Fibroblast of the aortic adventitia (primary cell): ENCODE data around the gene SNAPC4. TPM values are rescaled to one million over a fixed set of nuclear protein-coding genes. Genes with fewer than 3 reads are reported as not detected.

Experiments used
- DNase-seq: peaks from one replicate; pipeline ENCODE4 v3.0.0-alpha.2; 2010; ENCODE audit warnings: low read depth
- H3K4me3 ChIP-seq: 2 replicates; pipeline ENCODE4 v1.5.1; 2011; ENCODE audit warnings: low read depth, mild to moderate bottlenecking, control low read depth, low read length, moderate library complexity
- total RNA-seq: library from RNA; depleted of rRNA; stranded (reverse); fragments of >200 nt; gene quantifications from 2 replicates; pipeline ENCODE4 v1.2.3, GENCODE V29; 2012; ENCODE audit warnings: low replicate concordance
- TF ChIP-seq, protein P1 (sequence below): IDR thresholded peaks from 2 replicates; pipeline ENCODE4 v1.5.1; 2011; ENCODE audit warnings: mild to moderate bottlenecking, low read length, control low read depth, inconsistent platforms; ENCODE audit not compliant: insufficient read depth

The SNAPC4 gene
- total RNA-seq, 1 donor: 12.1 TPM

GRCh38 chr9:136365775-136366222 is 34.2 kb downstream of the SNAPC4 start:
- H3K4me3 ChIP-seq: no peak overlapping the region
- TF ChIP-seq, protein P1, sequence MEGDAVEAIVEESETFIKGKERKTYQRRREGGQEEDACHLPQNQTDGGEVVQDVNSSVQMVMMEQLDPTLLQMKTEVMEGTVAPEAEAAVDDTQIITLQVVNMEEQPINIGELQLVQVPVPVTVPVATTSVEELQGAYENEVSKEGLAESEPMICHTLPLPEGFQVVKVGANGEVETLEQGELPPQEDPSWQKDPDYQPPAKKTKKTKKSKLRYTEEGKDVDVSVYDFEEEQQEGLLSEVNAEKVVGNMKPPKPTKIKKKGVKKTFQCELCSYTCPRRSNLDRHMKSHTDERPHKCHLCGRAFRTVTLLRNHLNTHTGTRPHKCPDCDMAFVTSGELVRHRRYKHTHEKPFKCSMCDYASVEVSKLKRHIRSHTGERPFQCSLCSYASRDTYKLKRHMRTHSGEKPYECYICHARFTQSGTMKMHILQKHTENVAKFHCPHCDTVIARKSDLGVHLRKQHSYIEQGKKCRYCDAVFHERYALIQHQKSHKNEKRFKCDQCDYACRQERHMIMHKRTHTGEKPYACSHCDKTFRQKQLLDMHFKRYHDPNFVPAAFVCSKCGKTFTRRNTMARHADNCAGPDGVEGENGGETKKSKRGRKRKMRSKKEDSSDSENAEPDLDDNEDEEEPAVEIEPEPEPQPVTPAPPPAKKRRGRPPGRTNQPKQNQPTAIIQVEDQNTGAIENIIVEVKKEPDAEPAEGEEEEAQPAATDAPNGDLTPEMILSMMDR: no peak
- no peak for DNase-seq

- no peak overlapping the region for H3K4me3 ChIP-seq
- TF ChIP-seq, protein P1: no peak
- no peak for DNase-seq
Measured at GRCh38 chr9:136364942-136365774, 34.8 kb downstream of the SNAPC4 start.

- DNase-seq: no peak
- H3K4me3 ChIP-seq: peak overlapping the region; percentile 10
- TF ChIP-seq, protein P1: peak; percentile 7
Measured at GRCh38 chr9:136363949-136364748, 35.8 kb downstream of the SNAPC4 start.

- DNase-seq: peak; percentile 93
- TF ChIP-seq, protein P1: peak; percentile 81
- peak within 1 kb of the TSS; percentile 83 for H3K4me3 ChIP-seq
Measured at GRCh38 chr9:136363106-136363948, 36.6 kb downstream of the SNAPC4 start, which contains the start of gene DNLZ. TSS of gene DNLZ (minus strand) at chr9:136363744. CDS start at chr9:136363714, 30 bp downstream.

DNA sequence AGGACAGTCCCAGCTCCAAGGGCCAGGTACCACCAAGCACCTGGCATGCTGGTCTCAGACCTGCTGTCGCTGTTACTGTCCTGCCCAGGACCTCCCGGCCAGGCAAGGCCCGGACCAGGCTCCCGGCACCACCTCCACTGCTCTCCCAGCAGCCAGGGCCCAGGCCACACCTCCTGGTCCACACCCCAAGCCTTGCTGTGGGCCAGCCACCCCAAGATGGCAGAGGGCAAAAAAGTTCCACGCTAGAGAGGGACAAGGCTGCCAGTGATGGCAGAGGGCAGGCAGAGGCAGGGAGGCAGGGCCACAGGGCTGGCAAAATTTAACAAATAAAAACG is 37.6 kb downstream of the SNAPC4 start:
- TF ChIP-seq, protein P1: no peak
- peak; percentile 20 for DNase-seq
- H3K4me3 ChIP-seq: peak overlapping the region; percentile 55

- TF ChIP-seq, protein P1: no peak
- H3K4me3 ChIP-seq: no peak overlapping the region
- DNase-seq: peak; percentile 40
Measured at GRCh38 chr9:136361754-136362449, 38.1 kb downstream of the SNAPC4 start.
